ENCODE results near the gene SZT2. TPM values are rescaled to one million over a fixed set of nuclear protein-coding genes. Genes with fewer than 3 reads are reported as not detected.

SZT2 gene
- total RNA-seq, 4 donors from 2014 or later: 26.4 to 61.9 (median 36.7) TPM

DNA sequence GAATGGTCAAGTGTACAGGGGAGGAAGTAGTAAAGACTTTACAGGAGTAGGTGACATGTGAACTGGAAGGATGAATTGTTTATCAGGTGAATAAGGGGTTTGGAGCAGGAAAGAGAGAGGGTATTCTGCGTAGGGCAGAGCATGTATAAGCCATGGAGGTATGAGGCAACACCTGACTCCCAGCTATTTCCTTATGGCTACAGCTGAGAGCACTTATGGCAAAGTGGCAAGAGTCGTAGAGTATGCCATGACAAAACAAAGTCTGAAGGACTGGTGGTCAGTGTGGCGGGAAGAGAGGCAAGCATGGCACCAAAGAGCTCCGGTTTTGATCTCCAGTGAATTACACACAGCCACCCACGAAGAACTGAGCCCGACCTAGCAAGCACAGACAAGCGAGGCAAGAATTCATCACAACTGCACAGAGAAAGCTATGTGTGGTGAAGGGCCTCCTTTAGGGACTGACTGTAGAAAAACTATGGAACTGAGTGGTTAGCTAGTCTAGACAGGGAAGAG is 12.9 kb upstream of the SZT2 start:
- no peak for ATAC-seq (ENCODE audit: low FRiP score)
- DNase-seq (ENCODE audit: low spot score): no peak
- TF ChIP-seq, protein P1, sequence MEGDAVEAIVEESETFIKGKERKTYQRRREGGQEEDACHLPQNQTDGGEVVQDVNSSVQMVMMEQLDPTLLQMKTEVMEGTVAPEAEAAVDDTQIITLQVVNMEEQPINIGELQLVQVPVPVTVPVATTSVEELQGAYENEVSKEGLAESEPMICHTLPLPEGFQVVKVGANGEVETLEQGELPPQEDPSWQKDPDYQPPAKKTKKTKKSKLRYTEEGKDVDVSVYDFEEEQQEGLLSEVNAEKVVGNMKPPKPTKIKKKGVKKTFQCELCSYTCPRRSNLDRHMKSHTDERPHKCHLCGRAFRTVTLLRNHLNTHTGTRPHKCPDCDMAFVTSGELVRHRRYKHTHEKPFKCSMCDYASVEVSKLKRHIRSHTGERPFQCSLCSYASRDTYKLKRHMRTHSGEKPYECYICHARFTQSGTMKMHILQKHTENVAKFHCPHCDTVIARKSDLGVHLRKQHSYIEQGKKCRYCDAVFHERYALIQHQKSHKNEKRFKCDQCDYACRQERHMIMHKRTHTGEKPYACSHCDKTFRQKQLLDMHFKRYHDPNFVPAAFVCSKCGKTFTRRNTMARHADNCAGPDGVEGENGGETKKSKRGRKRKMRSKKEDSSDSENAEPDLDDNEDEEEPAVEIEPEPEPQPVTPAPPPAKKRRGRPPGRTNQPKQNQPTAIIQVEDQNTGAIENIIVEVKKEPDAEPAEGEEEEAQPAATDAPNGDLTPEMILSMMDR (IDR thresholded peaks at IDR 0.05): no peak

DNA sequence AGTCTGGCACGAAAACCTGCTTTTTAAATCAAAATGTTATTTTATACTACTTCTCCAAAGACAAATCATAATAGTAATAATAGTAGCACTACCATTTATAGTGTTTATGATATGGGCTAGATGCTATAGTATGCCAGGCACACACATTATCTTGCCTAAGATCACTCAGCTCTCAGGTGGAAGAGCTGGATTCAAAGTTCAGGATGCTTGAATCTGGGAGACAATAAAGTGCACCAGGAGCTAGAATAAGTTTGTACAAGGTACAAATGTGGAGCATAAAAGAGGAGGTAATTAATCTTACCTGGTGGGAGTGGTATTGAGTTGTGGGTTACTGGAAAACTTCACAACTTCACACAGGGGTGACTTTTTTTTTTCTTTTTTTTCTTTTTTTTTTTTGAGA is 11.9 kb upstream of the SZT2 start:
- no peak for ATAC-seq (ENCODE audit: low FRiP score)
- TF ChIP-seq, protein P1 (IDR thresholded peaks at IDR 0.05): no peak
- DNase-seq (ENCODE audit: low spot score): no peak

- DNase-seq (ENCODE audit: low spot score) (no peak), ATAC-seq (ENCODE audit: low FRiP score) (no peak)
- TF ChIP-seq, protein P1 (IDR thresholded peaks at IDR 0.05): no peak
Observed at GRCh38 chr1:43379476-43379875, 10.2 kb upstream of the SZT2 start.

DNA sequence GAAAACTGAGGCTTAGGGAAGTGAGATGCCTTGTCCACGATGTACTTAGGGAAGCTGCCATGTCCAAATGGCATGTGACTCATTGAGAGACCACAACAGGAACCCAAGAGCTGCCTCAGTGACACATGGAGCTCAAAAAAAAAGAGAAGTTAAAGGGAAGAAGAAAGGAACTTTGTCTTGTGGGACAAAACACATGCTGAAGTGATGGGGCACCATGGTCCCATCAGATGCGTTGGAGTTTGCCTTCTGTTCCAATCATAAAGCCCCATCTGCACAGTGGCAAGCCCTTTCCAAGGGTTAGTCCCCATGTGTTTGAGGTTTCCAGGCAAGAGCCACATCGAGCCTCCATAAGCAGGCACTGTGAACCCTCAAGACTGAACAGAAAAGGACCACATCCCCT is 8.1 kb upstream of the SZT2 start:
- TF ChIP-seq, protein P1 (IDR thresholded peaks at IDR 0.05): no peak
- DNase-seq (ENCODE audit: low spot score) (no peak), ATAC-seq (ENCODE audit: low FRiP score) (peak; percentile 29)

GRCh38 chr1:43382027-43382779 is 7.5 kb upstream of the SZT2 start:
- ATAC-seq (ENCODE audit: low FRiP score) (no peak), DNase-seq (ENCODE audit: low spot score) (no peak)
- TF ChIP-seq, protein P1 (IDR thresholded peaks at IDR 0.05): no peak

- TF ChIP-seq, protein P1 (IDR thresholded peaks at IDR 0.05): no peak
- DNase-seq (ENCODE audit: low spot score) (no peak), ATAC-seq (ENCODE audit: low FRiP score) (no peak)
Observed at GRCh38 chr1:43383449-43383848, 6.2 kb upstream of the SZT2 start.

DNA sequence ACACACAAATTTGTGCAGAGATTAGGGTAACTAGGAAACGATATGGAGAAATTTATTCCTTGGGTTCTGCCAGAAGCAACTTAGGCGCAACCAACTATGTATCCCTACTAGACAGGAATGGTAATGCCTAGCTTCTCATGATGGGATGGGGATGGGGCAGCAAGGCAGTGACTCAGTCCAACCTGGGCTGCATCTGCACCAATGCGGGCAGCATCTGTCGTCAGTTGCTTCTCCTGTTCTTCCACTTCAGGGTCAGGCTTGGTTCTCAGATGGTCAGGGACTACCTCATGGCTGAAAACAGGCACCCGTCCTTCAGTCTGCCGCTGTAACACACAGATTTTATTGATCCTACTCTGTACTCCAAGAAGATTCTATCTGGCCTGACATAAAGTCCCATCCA is 3.0 kb upstream of the SZT2 start:
- no peak for DNase-seq (ENCODE audit: low spot score)
- TF ChIP-seq, protein P1 (IDR thresholded peaks at IDR 0.05): no peak
- no peak for ATAC-seq (ENCODE audit: low FRiP score)
